GM19372 (cell line): ENCODE results near the gene PALLD.
"Not testable (repeated sequence)": the region's sequence is repeated elsewhere in the genome, so short reads cannot be mapped to it uniquely, and the experiment has no call there.

Source experiments
- ATAC-seq: cut with Tn5 transposase; IDR thresholded peaks from one replicate; pipeline ENCODE4 v1.9.1; 2021; ENCODE audit warnings: mild to moderate bottlenecking, low read depth, moderate library complexity; ENCODE audit not compliant: unreplicated experiment

Gene PALLD

DNA sequence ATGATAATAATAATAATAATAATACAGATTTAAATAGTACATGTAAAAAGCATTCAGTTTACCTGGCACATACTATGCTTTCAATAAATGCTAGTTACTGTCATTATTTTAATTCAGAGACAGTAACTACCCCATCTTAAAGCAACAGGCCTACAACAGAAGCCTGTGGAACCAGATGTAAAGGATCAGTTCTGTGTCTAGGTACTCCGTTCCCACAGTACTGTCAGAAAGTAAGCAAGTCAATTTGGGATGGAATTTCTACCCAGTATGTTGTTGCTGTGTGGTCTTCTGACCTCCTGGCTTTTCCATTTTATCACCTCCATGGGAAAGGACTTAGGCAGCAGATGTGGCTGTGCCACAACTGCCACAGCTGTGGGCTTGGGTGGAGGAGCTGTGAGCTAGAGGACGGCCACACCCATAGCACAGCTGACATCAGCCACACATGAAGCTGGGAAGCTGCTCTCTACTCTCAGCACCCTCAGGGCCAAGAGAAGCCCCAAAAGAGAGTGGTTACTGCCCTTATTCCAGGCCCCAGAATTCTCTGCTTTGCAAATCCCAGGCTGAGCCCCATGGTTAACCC, 410.4 kb downstream of the PALLD start:
- no peak for ATAC-seq

DNA sequence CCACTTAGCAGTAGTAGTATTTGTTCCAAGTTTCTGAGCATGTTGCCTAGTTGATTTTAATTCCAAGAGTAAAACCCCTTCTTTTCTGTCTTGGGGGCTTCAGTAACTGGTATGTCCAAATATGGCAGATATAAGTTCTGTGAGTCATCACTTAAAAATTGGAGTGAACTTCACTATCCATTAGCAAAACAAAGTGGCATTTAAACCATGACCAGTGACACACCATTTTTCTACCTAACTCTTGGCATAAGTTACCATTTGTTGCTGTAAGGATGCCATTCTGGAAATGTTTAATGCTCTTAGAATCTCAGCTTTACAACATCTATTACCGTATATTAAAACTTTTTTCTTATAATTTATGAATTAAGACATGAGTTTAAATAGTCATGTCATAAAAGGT, 411.2 kb downstream of the PALLD start:
- no peak for ATAC-seq

DNA sequence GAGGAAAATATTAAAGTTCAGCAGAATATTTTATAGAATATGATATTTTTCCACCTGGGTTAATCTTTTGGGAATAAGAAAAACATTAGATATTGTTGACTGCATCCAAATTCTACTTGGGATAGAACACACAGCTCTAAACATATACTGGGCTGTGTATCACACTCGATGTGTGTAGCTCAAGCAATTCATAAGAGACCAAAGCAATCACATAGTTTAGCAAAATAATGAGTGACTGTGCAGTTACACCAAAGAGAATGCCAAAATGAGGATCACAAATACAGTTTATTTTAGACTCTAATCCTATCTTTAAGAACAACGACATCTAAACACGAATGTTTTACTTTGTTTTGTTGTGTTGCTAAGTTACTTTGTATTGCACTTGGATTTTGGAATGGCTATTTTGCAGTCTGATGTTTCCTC, 412.0 kb downstream of the PALLD start:
- ATAC-seq: no peak

DNA sequence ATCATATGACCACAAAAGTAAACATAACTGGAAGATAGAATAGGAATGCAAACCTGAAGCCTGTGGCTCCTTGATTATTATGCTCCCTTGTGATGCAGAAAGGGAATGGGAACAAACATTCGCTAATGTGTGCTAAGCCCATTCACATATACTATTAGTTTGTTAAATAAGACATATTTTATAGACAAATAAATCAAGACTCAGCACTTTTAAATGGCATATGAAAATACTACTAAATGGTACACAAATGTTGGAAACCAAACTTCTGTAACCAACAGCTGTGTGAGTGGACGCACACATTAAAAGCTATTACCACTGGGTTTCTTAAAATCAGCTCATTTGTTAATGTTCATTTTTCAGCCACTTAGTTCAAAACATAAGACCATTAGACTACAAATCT, 417.2 kb downstream of the PALLD start:
- no peak for ATAC-seq

DNA sequence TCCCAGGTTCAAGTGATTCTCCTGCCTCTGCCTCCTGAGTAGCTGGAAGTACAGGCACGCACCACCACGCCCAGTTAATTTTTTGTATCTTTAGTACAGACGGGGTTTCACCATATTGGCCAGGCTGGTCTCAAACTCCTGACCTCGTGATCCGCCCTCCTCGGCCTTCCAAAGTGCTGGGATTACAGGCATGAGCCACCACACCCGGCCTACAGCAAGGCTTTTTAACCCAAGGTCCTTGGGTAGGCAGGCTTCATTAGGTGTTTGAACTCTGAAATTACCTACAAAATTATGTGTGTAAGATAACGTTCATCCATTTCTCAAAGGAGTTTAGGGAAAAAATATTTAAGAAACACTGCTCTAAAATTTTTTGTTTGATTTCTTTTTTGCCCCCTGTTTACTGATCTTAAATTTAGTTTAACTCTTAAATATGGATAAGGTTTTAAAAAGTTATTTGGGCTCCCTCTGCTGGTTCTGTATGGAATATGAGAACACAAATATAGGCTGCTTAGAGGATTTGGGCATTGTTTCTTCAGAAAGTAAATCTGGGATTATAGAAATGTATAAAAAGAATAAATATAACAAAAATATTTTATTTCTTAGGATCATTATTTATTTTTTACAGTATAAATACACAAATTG, 420.4 kb downstream of the PALLD start:
- ATAC-seq: no peak

DNA sequence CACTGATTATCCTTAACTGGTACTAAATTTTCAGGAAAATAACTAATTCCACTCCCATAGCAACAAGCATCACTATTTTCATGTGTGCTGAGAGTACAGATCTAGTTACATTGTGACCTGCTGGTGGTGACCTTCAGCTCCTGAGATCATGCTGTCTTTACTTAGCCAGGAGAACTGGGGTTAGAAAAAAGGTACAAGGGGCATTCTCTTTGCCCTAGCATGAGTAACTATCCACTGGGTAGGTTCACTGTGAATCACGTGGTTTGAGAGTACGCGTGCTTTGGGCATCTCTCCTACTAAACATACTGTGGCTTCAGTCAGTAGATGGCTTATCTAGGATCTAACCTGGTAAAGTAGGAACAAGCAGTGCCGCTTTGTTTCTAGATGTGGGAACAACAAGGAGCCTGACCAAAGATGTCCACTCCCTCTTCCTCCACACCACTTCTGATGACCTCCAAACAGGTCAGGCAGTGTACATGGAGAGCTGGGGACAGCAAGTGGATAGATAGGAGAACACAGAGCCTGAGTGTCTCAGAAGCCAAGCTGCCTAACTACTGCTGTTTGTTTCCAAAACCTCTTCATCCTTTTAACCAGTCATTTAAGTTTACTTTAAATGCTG, 423.0 kb downstream of the PALLD start:
- ATAC-seq: no peak

DNA sequence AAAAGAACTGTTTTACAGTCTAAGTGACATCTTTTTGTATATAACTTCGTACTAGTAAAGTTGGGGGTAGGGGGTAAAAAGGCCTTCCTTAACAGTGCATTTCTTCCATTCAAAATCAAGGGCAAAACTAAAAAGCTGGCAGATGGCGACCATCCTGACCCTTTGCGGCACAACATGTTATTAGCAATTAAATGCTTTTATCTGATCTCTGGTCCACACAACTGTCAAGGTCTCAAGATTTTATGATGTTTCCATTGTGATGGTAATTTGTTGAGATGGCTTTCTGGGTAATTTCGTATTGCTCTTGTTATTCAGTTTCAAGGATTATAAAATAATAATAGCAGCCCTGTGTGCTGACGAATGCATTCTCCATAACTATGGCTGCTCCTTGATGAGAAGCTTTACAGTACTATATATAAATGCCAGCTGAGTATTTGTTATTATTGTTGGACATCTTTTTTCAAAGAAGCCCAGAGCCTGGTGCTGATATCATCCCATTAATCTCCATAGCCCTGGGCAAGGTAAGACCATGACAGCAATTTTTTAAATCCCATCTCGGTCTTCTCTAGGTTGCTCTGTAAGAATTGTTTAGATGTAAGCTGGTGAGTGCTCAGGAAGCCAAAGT, 423.7 kb downstream of the PALLD start:
- ATAC-seq: no peak

DNA sequence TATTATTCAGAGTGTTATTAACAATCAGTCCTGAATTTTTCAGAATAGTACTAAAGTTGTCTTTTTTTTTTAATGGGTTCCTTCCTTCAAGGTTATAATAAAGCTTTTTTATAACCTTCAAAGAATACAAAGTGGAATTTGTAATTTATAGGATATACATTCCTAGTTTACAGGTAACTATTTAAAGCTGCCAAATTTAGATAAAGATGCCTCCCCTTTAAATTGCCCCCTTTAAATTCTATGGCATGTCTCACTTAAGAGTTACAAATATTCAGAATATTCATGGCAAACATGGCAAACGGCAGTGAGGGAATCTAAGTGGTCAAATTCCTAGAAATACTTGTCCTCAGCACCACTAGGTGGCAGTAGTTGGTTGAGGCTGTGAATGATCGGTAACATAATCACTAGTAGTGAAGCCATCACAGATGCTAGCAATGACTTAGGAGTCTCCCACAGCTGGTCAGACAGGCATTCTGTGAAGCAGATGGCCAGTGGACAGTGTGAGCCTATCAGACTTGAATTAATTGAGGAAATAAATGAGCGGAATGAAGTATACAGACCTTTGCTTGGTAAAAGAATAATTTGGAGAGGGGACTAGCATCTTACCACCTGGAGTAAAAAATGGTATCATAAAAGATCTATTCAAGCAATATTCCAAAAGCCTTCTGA, 426.8 kb downstream of the PALLD start:
- ATAC-seq: peak; percentile 74

DNA sequence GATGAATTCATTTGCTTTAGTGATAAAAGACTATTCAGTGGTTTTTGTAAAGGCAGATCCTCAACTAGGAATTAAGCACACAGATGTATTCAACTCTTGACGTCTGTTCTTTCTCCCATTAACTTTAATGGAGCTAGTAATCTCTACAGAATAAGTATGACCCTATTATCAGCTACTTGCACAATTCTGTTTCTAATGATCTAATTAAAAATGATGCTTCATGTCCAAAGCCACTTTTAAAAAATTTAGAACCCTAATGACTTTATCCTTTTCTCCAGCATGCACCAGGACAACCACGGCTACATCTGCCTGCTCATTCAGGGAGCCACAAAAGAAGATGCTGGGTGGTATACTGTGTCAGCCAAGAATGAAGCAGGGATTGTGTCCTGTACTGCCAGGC, 427.8 kb downstream of the PALLD start:
- no peak for ATAC-seq

DNA sequence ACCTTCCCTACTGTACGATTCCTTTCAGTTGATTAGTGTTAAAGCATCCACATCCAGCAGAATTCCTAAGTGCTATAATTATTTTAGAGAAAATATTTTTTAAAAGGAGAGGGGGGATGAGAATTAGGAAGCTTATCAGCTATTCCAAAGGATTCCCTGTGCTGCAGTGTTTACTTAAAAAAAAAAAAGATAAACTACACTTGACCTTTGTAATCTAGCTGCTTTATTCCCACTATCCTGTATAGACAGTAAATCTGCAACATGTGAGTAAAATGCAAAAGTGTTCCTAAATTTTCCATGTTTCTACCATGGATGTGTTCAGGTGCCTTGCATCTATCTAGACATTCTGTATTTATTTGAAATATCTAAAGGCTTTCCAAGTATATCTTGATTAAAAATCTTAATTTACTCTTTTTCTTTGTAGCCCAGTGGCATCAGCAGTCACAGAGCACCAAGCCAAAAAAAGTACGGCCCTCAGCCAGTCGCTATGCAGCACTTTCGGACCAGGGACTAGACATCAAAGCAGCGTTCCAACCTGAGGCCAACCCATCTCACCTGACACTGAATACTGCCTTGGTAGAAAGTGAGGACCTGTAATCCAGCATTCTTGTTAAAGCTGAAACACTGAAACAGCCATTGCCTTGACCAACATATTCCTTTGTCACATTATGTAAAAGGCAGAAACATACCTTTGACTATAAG, 429.1 kb downstream of the PALLD start:
- no peak for ATAC-seq

DNA sequence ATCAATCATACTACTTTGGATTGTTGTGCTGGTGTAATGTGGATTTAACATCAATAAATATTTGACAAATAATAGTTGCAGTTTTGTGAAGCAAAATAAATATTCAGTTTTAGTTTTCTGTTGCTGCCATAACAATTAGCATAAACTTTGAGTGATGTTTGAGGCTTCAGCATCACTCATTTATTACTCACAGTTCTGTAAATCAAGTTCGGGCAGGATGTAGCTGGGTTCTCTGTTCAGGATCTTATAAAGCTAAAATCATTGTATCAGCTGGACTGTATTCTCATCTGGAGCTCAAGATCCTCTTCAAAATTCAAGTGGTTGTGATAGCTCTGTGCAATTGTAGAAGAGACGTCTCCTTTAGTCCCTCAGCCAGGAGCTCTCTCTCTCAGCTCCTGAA, 431.5 kb downstream of the PALLD start:
- ATAC-seq: no peak

DNA sequence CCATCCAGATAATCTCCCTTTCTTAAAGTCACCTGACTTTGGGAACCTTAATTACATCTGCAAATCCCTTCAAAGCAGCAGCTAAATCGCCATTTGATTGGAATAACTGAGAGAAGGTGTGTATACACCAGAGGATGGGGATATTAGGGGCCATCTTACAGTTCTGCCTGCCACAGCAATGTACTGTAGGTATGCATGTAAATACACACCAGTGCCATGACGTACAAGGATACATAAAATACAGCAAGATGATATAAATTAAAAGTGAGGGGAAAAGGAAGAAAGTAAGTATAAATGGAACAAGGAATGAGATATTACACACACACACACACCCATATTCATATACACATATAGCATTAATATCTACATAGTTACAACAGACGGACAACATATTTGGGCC, 432.0 kb downstream of the PALLD start:
- no peak for ATAC-seq

DNA sequence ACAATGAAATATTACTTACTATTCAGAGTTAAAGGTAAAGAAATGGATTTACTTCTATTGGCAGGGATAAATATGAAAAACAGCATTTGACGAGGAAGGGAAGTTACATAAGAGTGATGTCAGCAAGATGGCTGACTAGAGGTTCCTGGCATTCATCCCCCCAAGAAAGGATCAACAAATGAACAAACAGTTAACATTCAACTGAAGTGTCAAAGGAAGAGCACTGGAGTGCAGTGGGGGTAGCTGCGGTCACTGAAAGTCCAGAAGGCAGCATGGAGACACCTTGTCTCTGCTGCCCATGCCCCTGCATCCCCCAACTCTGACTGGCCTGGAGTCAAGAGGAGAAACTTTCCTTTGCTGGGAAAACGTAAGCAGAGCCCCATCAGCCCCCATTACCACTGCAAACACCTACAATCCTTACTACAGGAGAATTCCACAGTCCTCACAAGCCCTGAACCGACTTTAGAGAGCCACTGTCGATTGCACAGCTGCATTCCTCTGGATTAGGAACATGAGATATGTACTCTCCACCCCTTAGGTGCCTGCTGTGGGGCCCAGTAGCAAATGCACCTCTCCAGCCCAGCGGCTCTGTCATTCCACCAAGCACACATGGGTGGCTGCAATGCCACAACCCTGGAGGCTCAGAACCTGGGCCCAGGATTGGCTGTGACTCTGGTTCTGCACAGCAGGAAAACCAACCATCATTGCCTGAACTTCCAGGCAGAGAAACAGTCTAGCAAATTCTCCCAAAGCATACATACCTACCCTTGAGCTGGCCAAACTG, 433.8 kb downstream of the PALLD start:
- no peak for ATAC-seq

DNA sequence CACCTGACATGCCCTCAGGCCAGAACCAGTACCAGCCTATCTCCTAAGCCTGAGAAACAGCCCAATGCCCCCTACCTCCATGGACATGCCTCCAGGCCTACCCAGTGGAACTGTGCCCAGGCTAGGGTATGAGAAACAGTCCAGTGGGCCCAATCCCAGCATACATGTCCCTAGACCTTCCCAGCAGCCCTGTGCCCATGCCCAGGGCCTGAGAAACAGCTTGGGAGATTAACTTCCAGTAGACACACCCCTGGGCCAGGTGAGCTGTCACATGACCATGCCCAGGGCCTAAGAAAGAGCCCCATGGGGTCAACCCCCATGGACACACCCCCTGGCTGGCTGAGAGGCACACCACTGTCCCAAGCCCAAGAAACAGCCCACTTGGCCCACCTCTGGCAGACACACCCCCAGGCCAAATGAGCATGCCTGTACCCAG, 434.4 kb downstream of the PALLD start:
- ATAC-seq: no peak

DNA sequence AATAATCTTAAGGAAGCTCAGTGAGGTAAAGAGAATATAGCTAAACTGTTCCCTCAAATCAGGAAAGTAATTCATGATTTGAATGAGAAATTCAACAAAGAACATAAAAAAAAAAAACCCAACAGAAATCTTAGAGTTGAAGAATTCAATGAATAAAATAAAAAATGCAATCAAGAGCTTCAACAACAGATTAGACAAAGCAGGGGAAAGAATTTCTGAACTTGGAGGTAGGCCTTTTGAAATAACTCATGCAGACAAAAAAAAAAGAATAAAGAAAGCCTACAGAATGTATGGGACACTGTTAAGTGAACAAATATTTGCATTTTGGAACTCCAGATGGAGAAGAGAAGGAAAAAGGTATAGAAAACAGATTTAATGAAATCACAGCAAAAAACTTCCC, 435.3 kb downstream of the PALLD start:
- no peak for ATAC-seq

DNA sequence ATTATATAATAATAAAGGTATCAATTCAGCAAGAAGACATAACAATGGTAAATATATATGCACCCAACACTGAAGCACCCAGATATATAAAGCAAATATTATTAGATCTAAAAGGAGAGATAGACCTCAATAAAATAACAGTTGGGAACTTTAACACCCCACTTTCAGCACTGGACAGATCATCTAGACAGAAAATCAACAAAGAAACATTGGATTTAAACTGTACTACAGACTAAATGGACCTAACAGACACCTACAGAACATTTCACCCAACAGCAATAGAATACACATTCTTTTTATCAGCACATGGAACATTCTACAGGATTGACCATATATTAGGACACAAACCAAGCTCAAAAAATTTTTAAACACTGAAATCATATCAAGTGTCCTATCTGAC, 436.6 kb downstream of the PALLD start:
- no peak for ATAC-seq

DNA sequence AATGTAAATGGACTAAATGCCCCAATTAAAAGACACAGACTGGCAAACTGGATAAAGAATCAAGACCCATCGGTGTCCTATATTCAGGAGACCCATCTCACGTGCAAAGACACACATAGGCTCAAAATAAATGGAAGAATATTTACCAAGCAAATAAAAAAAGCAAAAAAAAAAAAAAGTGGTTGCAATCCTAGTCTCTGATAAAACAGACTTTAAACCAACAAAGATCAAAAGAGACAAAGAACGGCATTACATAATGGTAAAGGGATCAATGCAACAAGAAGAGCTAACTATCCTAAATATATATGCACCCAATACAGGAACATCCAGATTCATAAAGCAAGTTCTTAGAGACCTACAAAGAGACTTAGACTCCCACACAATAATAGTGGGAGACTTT, 440.6 kb downstream of the PALLD start:
- ATAC-seq: not testable (repeated sequence)

DNA sequence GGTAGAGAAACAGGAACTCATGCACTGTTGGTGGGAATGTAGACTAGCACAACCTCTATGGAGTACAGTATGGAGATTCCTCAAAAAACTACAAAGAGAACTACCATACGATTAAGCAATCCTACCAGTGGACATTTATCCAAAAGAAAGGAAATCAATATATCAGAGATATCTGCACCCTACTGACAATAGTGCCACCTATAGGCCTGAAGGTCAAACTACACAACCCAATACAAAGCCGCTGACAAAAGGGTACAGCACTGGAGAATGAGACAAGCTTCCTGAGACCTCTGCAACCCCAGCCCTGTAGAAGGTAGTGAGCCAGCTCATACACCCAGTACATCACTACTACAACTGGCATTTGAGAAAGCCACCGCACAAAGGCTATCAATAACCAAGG, 446.1 kb downstream of the PALLD start:
- ATAC-seq: no peak

DNA sequence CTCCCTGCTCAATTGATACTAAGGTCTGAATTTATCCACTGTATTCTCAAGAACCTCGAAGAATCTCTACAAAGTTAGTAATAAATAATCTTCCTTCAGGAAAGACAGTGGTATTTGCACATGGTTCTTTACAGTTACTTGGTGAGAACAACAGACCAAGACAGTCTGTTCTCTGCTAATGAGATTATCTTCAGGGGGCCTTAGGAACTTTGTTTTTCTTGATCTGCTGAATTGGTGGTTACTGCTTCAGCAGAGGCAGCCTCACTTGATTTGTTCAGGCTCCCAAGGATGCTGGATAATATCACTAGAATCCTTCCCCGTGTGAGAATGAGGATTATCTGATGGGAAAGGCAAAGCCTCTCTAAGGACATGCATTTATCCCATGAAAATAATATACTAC, 448.4 kb downstream of the PALLD start:
- ATAC-seq: no peak

DNA sequence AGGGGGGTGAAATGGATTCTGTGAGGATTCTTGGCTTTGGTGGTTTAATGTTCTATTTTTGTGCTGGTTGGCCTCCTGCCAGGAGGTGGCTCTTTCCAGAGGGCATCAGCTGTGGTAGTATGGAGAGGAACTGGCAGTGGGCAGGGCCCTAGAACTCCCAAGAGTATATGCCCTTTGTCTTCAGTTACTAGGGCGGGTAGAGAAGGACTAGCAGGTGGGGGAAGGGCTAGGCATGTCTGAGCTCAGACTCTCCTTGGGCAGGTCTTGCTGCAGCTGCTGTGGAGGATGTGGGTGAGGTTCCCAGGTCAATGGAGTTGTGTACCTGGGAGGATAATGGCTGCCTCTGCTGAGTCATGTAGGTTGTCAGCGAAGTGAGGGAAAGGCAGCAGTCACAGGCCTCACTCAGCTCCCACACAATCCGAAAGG, 456.0 kb downstream of the PALLD start:
- not testable (repeated sequence) for ATAC-seq
